ENCODE results near the gene CDA.

DNA sequence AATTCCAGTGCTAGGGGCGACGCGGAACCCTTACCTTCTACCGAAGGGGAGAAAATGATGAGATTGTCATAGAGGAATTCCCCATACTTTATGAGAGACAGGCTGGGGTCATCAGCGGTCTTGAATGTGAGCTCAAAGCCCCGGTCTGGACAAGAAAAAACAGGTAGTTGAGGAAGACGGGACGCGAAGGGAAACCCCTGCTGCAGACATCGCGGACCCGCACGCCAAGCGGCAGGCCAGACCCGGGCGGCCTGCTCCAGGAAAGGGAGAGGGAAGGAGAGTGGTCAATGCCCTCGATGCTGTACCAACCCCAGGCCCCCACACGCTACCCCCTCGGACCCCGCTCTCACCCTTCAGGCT, 71.9 kb downstream of the CDA start:
- TF ChIP-seq, protein P1, sequence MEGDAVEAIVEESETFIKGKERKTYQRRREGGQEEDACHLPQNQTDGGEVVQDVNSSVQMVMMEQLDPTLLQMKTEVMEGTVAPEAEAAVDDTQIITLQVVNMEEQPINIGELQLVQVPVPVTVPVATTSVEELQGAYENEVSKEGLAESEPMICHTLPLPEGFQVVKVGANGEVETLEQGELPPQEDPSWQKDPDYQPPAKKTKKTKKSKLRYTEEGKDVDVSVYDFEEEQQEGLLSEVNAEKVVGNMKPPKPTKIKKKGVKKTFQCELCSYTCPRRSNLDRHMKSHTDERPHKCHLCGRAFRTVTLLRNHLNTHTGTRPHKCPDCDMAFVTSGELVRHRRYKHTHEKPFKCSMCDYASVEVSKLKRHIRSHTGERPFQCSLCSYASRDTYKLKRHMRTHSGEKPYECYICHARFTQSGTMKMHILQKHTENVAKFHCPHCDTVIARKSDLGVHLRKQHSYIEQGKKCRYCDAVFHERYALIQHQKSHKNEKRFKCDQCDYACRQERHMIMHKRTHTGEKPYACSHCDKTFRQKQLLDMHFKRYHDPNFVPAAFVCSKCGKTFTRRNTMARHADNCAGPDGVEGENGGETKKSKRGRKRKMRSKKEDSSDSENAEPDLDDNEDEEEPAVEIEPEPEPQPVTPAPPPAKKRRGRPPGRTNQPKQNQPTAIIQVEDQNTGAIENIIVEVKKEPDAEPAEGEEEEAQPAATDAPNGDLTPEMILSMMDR (conservative IDR thresholded peaks at IDR 0.05 in 1 of 2, IDR thresholded peaks at IDR 0.05 in 1 of 2; ENCODE audit: extremely low read depth in 1 of 2, insufficient read depth in 1 of 2, low read depth in 1 of 2, low read length in 2 of 2), result no peak
- no peak for TF ChIP-seq EZH2 (IDR thresholded peaks at IDR 0.05; ENCODE audit: borderline replicate concordance, low read length)
